Sigmoid colon (tissue), 7 donors: ENCODE data around the gene TBC1D22A. TPM values are rescaled to one million over a fixed set of nuclear protein-coding genes. Genes with fewer than 3 reads are reported as not detected.
"Not testable (repeated sequence)": the region's sequence is repeated elsewhere in the genome, so short reads cannot be mapped to it uniquely, and the experiment has no call there.

Experiments
- DNase-seq: peaks from one replicate; pipeline ENCODE4 v3.0.0-alpha.2; 2019
- H3K27ac ChIP-seq, 4 donors: fragments of 200-600 bp; sonication (generic); one replicate each; pipeline ENCODE4 v1.5.1; 2016 to 2019; ENCODE audit warnings: mild to moderate bottlenecking in 1 of 4
- H3K27me3 ChIP-seq, 3 donors: fragments of 200-600 bp; sonication (generic); one replicate each; pipeline ENCODE4 v1.5.1; 2019; ENCODE audit warnings: mild to moderate bottlenecking in 1 of 3
- H3K36me3 ChIP-seq, 4 donors: fragments of 200-600 bp; sonication (generic); one replicate each; pipeline ENCODE4 v1.5.1; 2016 to 2019
- H3K4me1 ChIP-seq, 4 donors: fragments of 200-600 bp; sonication (generic); one replicate each; pipeline ENCODE4 v1.5.1; 2017 to 2019
- H3K4me3 ChIP-seq, 4 donors: fragments of 200-600 bp; sonication (generic); one replicate each; pipeline ENCODE4 v1.5.1; 2017 to 2019; ENCODE audit warnings: mild to moderate bottlenecking in 2 of 4, moderate library complexity in 1 of 4
- H3K9me3 ChIP-seq, 4 donors: fragments of 200-600 bp in 3 of 4; sonication (generic) in 3 of 4; one replicate each; pipeline versions ENCODE4 v1.5.1 to v1.6.1; 2013 to 2019
- CTCF ChIP-seq, 4 experiments: fragments of 450-650 bp in 3 of 4; fragments of 200-600 bp in 1 of 4; IDR thresholded peaks; one replicate each; pipeline ENCODE4 v1.5.1; 2016 to 2019; ENCODE audit warnings: antibody characterized with exemption in 4 of 4, mild to moderate bottlenecking in 3 of 4, moderate library complexity in 2 of 4
- EP300 ChIP-seq, 4 donors: sonication (generic); formaldehyde crosslinking; IDR thresholded peaks; one replicate each; pipeline ENCODE4 v1.6.1; 2017; ENCODE audit warnings: antibody characterized with exemption in 4 of 4
- POLR2A ChIP-seq, 2 donors: fragments of 450-650 bp; IDR thresholded peaks; one replicate each; pipeline ENCODE4 v1.6.1; 2016; ENCODE audit warnings: antibody characterized with exemption in 2 of 2, mild to moderate bottlenecking in 2 of 2, moderate library complexity in 2 of 2
- POLR2AphosphoS5 ChIP-seq, 4 donors: sonication (generic); formaldehyde crosslinking; IDR thresholded peaks; one replicate each; pipeline ENCODE4 v1.6.1; 2017; ENCODE audit warnings: antibody characterized with exemption in 4 of 4
- WGBS, 2 donors: extraction: QIAGEN DNeasy Blood & Tissue Kit; methylation state at CpG; one replicate each; pipeline ENCODE4 v1.1.7; 2013; 5-methylcytosine and 5-hydroxymethylcytosine counted together
- intact Hi-C: fragments of 100-400 bp; cut with DNase I; formaldehyde crosslinking; loops from one replicate; pipeline ENCODE4 v1.15.1; 2023
- polyA plus RNA-seq, 3 donors: library from polyadenylated mRNA; stranded (reverse); fragments of 200-250 nt; gene quantifications; one replicate each; pipeline ENCODE4 v1.2.3, GENCODE V29; 2013
- total RNA-seq, 4 donors: library from RNA; depleted of rRNA; stranded (reverse); fragments of >200 nt; gene quantifications; one replicate each; pipeline ENCODE4 v1.1.0, GENCODE V29; 2016
- donor health status: healthy with polysubstance abuse.
- donor health status: Bipolar disorder and iron deficiency.
- donor health status: healthy.

The TBC1D22A gene
- total and polyA plus RNA-seq, 7 donors, result 13.6 to 34.6 (median 14.3) TPM

GRCh38 chr22:47169801-47170140 is 407.3 kb downstream of the TBC1D22A start:
- WGBS, 2 donors, result 93 to 95% methylated on average over 9 of the region's 9 CpGs
- intact Hi-C loops, result no loop called here
- no peak overlapping the region for H3K4me3 ChIP-seq
- no peaks in the 10 kb centered on the region for H3K36me3 ChIP-seq
- no peaks in the 10 kb centered on the region for H3K27me3 ChIP-seq
- no peaks in the 10 kb centered on the region for H3K9me3 ChIP-seq
- no peak overlapping the region for H3K27ac ChIP-seq
- H3K4me1 ChIP-seq, result no peaks in the 10 kb centered on the region
- DNase-seq, result no peak
- no peak for TF ChIP-seq POLR2A (IDR thresholded peaks at IDR 0.05)
- TF ChIP-seq POLR2AphosphoS5 (IDR thresholded peaks at IDR 0.05), result no peak
- no peak for TF ChIP-seq CTCF (IDR thresholded peaks at IDR 0.05)
- TF ChIP-seq EP300 (IDR thresholded peaks at IDR 0.05), result no peak

- H3K36me3 ChIP-seq, H3K9me3 ChIP-seq, H3K27me3 ChIP-seq, H3K4me1 ChIP-seq, H3K27ac ChIP-seq, intact Hi-C loops, H3K4me3 ChIP-seq, DNase-seq: not testable (repeated sequence)
- WGBS, 2 donors, result 88 to 95% methylated on average over 21 of the region's 21 CpGs
Measured at GRCh38 chr22:47170511-47171440, 408.3 kb downstream of the TBC1D22A start.

GRCh38 chr22:47171441-47172221 is 409.2 kb downstream of the TBC1D22A start:
- WGBS, 2 donors, result 87 to 94% methylated on average over 20 of the region's 20 CpGs
- intact Hi-C loops, result no loop called here
- TF ChIP-seq EP300 (IDR thresholded peaks at IDR 0.05) (no peak), POLR2A (IDR thresholded peaks at IDR 0.05) (no peak), POLR2AphosphoS5 (IDR thresholded peaks at IDR 0.05) (no peak), CTCF (IDR thresholded peaks at IDR 0.05) (no peak)
- no peaks in the 10 kb centered on the region for H3K4me1 ChIP-seq
- H3K4me3 ChIP-seq, result no peak overlapping the region
- H3K9me3 ChIP-seq, result no peaks in the 10 kb centered on the region
- peak; percentile 56 for DNase-seq
- no peaks in the 10 kb centered on the region for H3K27me3 ChIP-seq
- H3K36me3 ChIP-seq, result no peaks in the 10 kb centered on the region
- no peak overlapping the region for H3K27ac ChIP-seq

- H3K36me3 ChIP-seq, result no peaks in the 10 kb centered on the region
- no peaks in the 10 kb centered on the region for H3K9me3 ChIP-seq
- TF ChIP-seq CTCF (IDR thresholded peaks at IDR 0.05) (no peak), EP300 (IDR thresholded peaks at IDR 0.05) (no peak), POLR2AphosphoS5 (IDR thresholded peaks at IDR 0.05) (no peak), POLR2A (IDR thresholded peaks at IDR 0.05) (no peak)
- no peak overlapping the region for H3K27ac ChIP-seq
- intact Hi-C loops, result no loop called here
- H3K27me3 ChIP-seq, result no peaks in the 10 kb centered on the region
- 73 to 87% methylated on average over 21 of the region's 21 CpGs for WGBS, 2 donors
- H3K4me3 ChIP-seq, result no peak overlapping the region
- no peaks in the 10 kb centered on the region for H3K4me1 ChIP-seq
- DNase-seq, result peak; percentile 46
Measured at GRCh38 chr22:47172771-47173534, 410.5 kb downstream of the TBC1D22A start.
